SU-DHL-6 (cell line): ENCODE data around the gene PCK1.

Source experiments
- H2AFZ ChIP-seq: fragments of 200-600 bp; sonication (generic); 2 replicates; pipeline ENCODE4 v1.6.1; 2014; ENCODE audit warnings: low read depth, mild to moderate bottlenecking, moderate library complexity, mixed read lengths, antibody characterized with exemption, low read length; ENCODE audit not compliant: severe bottlenecking
- H3F3A ChIP-seq: fragments of 200-600 bp; shearing (Covaris generic); 2 replicates; pipeline ENCODE4 v1.6.0; 2016; ENCODE audit warnings: antibody characterized with exemption, mild to moderate bottlenecking; ENCODE audit not compliant: insufficient read depth
- H3K27ac ChIP-seq: fragments of 200-600 bp; sonication (generic); 2 replicates; pipeline ENCODE4 v1.5.1; 2016; ENCODE audit warnings: low read depth, mild to moderate bottlenecking, low read length, moderate library complexity, mixed read lengths
- H3K27me3 ChIP-seq: fragments of 200-600 bp; sonication (generic), shearing (Covaris generic); 2 replicates; pipeline ENCODE4 v1.6.0; 2014; ENCODE audit warnings: mild to moderate bottlenecking, low read length
- H3K36me3 ChIP-seq: fragments of 200-600 bp; sonication (generic); 2 replicates; pipeline ENCODE4 v1.6.1; 2014; ENCODE audit warnings: mild to moderate bottlenecking, low read length, mixed read lengths
- H3K4me2 ChIP-seq: fragments of 300-600, 200-600 bp; shearing (Covaris generic), sonication (generic); 2 replicates; pipeline ENCODE4 v1.6.0; 2014; ENCODE audit warnings: low read length, low read depth, mild to moderate bottlenecking; ENCODE audit not compliant: poor library complexity, severe bottlenecking
- H3K4me3 ChIP-seq: fragments of 200-600 bp; sonication (generic); 2 replicates; pipeline ENCODE4 v1.5.1; 2014; ENCODE audit warnings: antibody characterized with exemption, low read length, mild to moderate bottlenecking, mixed read lengths; ENCODE audit not compliant: insufficient read depth, poor library complexity, severe bottlenecking
- H3K79me2 ChIP-seq: fragments of 200-600 bp; sonication (generic); 2 replicates; pipeline ENCODE4 v1.6.1; 2014; ENCODE audit warnings: mild to moderate bottlenecking, low read length, moderate library complexity; ENCODE audit not compliant: insufficient read depth
- H3K9ac ChIP-seq: fragments of 200-600 bp; sonication (generic); 2 replicates; pipeline ENCODE4 v1.7.0; 2014; ENCODE audit warnings: mild to moderate bottlenecking, low read length
- H3K9me2 ChIP-seq: fragments of 200-600 bp; sonication (generic); replicated peaks from 2 replicates; pipeline ENCODE4 v1.6.1; 2014; ENCODE audit warnings: low read length; ENCODE audit not compliant: insufficient read depth
- H3K9me3 ChIP-seq: fragments of 200-600 bp; sonication (generic); 2 replicates; pipeline ENCODE4 v1.6.1; 2014; ENCODE audit warnings: low read length, mixed read lengths; ENCODE audit not compliant: insufficient read depth
- H4K20me1 ChIP-seq: fragments of 200-600 bp; sonication (generic); 2 replicates; pipeline ENCODE4 v1.6.1; 2014; ENCODE audit warnings: low read depth, mild to moderate bottlenecking, antibody characterized with exemption, low read length, moderate library complexity, mixed read lengths
- EZH2phosphoT487 ChIP-seq: fragments of 200-600 bp; sonication (generic), shearing (Covaris generic); conservative IDR thresholded peaks from 2 replicates; pipeline ENCODE4 v1.6.1; 2018; ENCODE audit warnings: mild to moderate bottlenecking, antibody characterized with exemption, low read length, moderate library complexity, mixed read lengths
- TF ChIP-seq, protein P1 (sequence below): fragments of 200-600 bp; sonication (generic); IDR thresholded peaks from one replicate; pipeline ENCODE4 v1.5.1; 2017; ENCODE audit warnings: antibody characterized with exemption, mild to moderate bottlenecking, low read length, moderate library complexity; ENCODE audit not compliant: insufficient read depth, poor library complexity, severe bottlenecking

The PCK1 gene

DNA sequence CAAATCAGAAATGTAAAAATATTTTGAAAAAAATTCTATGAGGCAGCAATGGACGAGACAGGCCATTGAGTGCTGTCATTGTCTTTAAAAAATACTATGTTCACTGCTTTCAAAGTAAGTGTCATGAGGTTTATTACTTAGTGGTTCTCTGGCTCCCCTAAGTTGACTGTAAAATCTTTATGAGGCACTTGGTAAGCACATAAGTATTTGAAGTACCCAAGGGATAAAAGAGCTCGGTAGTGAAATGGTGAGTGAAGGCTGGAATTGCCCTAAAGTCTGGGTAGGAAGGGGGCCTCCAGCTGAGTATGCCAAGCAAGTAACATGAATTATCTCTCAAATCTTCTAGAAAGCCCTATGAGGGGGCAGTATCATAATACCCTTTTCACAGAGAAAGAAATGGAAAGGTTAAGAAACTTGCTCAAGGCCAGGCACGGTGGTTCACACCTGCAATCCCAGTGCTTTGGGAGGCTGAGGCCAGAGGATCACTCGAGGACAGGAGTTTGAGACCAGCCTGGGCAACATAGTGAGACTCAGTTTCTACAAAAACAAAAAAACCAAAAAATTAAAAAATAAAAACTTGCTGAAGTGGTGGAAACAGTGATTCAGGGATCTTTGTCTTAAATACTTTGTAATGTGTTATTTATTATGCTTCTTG is 30.5 kb upstream of the PCK1 start:
- Histone ChIP-seq H3K36me3 (no peaks in the 10 kb centered on the region), H4K20me1 (no peaks in the 10 kb centered on the region), H3K27me3 (no peaks in the 10 kb centered on the region)

DNA sequence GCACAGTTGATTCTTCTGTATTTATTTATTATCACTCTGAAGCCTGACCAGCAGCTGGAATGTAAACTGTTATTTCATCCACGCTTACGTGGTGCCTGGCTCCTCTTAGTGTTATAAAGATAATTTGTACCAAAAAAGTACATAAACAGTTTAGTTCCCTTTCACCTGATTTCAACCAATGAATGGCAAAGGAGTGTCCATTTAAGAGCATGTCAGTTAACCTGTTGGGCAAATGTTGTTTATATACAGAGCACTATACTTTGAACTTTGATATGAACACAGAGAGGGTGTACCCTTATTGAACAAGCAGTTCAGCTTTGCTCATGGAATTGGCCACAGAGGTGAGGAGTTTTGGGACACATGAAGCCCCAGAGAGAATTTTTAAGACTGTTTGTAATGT is 28.8 kb upstream of the PCK1 start:
- Histone ChIP-seq H3K36me3 (no peaks in the 10 kb centered on the region), H3K27ac (no peak overlapping the region), H3K27me3 (no peaks in the 10 kb centered on the region), H3K9me3 (no peaks in the 10 kb centered on the region), H3K79me2 (no peaks in the 10 kb centered on the region), H3K9ac (no peak overlapping the region), H3F3A (no peaks in the 10 kb centered on the region), H2AFZ (no peak overlapping the region), H4K20me1 (no peaks in the 10 kb centered on the region), H3K4me3 (no peak overlapping the region), H3K9me2 (no peaks in the 10 kb centered on the region), H3K4me2 (no peak overlapping the region)
- no peak for TF ChIP-seq EZH2phosphoT487
- TF ChIP-seq, protein P1, sequence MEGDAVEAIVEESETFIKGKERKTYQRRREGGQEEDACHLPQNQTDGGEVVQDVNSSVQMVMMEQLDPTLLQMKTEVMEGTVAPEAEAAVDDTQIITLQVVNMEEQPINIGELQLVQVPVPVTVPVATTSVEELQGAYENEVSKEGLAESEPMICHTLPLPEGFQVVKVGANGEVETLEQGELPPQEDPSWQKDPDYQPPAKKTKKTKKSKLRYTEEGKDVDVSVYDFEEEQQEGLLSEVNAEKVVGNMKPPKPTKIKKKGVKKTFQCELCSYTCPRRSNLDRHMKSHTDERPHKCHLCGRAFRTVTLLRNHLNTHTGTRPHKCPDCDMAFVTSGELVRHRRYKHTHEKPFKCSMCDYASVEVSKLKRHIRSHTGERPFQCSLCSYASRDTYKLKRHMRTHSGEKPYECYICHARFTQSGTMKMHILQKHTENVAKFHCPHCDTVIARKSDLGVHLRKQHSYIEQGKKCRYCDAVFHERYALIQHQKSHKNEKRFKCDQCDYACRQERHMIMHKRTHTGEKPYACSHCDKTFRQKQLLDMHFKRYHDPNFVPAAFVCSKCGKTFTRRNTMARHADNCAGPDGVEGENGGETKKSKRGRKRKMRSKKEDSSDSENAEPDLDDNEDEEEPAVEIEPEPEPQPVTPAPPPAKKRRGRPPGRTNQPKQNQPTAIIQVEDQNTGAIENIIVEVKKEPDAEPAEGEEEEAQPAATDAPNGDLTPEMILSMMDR, result no peak

More for the DNA sequence above, 30.5 kb upstream of the PCK1 start:
- Histone ChIP-seq H2AFZ (no peak overlapping the region), H3K4me2 (no peak overlapping the region), H3F3A (no peaks in the 10 kb centered on the region), H3K27ac (no peak overlapping the region), H3K4me3 (no peak overlapping the region), H3K79me2 (no peaks in the 10 kb centered on the region), H3K9ac (no peak overlapping the region), H3K9me2 (no peaks in the 10 kb centered on the region), H3K9me3 (no peaks in the 10 kb centered on the region)
- TF ChIP-seq, protein P1, result no peak
- no peak for TF ChIP-seq EZH2phosphoT487

DNA sequence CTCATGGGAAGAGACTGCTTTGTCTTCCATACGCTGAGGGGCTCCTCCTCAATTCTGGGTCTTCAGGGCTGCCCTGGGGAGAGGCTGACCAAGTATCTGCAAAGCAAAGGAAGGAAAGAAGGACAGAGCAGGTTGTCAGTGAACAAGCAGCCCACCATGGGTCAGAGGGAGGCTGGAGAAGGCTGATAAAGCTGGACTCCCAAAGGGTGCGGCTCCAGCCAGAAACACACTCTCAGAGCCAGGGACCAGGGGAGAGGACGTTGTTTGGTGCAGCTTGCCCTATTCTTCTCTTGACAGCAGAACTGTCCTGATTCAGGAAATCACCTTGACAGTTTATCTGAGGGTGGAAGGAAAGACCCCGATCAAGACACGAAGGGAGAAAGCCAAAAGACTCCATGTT is 25.6 kb upstream of the PCK1 start:
- Histone ChIP-seq H3K4me3 (no peak overlapping the region), H3K9ac (no peak overlapping the region), H4K20me1 (no peaks in the 10 kb centered on the region), H3K27ac (no peak overlapping the region), H3K36me3 (no peaks in the 10 kb centered on the region), H3K4me2 (no peak overlapping the region), H3K27me3 (no peaks in the 10 kb centered on the region), H3F3A (no peaks in the 10 kb centered on the region), H3K9me2 (no peaks in the 10 kb centered on the region), H3K79me2 (no peaks in the 10 kb centered on the region), H2AFZ (no peak overlapping the region), H3K9me3 (no peaks in the 10 kb centered on the region)
- TF ChIP-seq EZH2phosphoT487, result no peak
- TF ChIP-seq, protein P1, result no peak
